ENCODE measurements around the gene FHIT. TPM values are rescaled to one million over a fixed set of nuclear protein-coding genes. Genes with fewer than 3 reads are reported as not detected.

The FHIT gene
- total and polyA plus RNA-seq, 10 of the 15 experiments (the other 5 are each of a cell fraction or from before 2014, with no cell fraction given), result 4.2 to 14.9 (median 9.4) TPM

DNA sequence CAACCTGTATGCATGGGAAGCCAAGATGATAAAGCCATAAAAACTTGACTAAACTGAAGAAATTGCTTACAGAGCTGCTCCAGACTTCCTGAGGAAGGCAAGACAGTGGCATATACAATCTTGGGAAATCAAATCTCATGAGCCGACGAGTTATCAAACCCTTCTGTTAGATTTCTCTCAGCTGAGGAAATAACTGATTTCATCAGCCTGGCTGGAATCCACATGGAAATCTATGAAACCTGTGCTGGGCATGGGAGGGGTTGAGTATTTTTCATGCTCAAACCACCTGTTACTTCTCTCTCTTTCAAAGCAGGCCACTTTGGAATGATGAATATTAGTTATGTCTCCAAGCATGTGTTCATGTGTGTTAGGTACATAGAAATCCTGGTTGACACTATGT, 727.7 kb downstream of the FHIT start (continued):
- TF ChIP-seq BHLHE40 (IDR thresholded peaks at IDR 0.05; ENCODE audit: borderline replicate concordance in 1 of 2, low read depth in 2 of 2, low read length in 1 of 2), result no peak

GRCh38 chr3:60517134-60517533, 734.1 kb downstream of the FHIT start:
- no peaks in the 10 kb centered on the region for H3K27me3 ChIP-seq (replicated peaks in 1 of 2; ENCODE audit: control insufficient read depth in 2 of 2, insufficient read depth in 2 of 2, low read length in 1 of 2)
- FAIRE-seq (no peak), ATAC-seq (no peak), DNase-seq (ENCODE audit: low read depth, low spot score) (no peak)
- 59% methylated on average over 3 of the region's 3 CpGs for WGBS (ENCODE audit: insufficient coverage, insufficient replicate concordance, low lambda C conversion rate, missing lambda C conversion rate)
- H3K27ac ChIP-seq (ENCODE audit: control insufficient read depth, insufficient read depth), result no peak overlapping the region
- no peaks in the 10 kb centered on the region for H4K20me1 ChIP-seq (ENCODE audit: control insufficient read depth, insufficient read depth)
- no peak overlapping the region for H2AFZ ChIP-seq (ENCODE audit: control insufficient read depth, low read depth, low read length)
- no peaks in the 10 kb centered on the region for H3K36me3 ChIP-seq (ENCODE audit: control insufficient read depth in 2 of 2, insufficient read depth in 2 of 2, low read length in 1 of 2)
- POLR2A ChIA-PET, result no interaction called here
- intact Hi-C loops (cut with micrococcal nuclease; ENCODE audit: unreplicated experiment), result no loop called here
- no peaks in the 10 kb centered on the region for H3K4me1 ChIP-seq (ENCODE audit: control insufficient read depth, insufficient read depth, low read length)
- H3K9ac ChIP-seq (ENCODE audit: control insufficient read depth, insufficient read depth, low read length), result no peak overlapping the region
- BruUV-seq (replicated peaks), result no TSS peak
- in situ Hi-C loops (cut with MboI), result no loop called here
- SMC1A ChIA-PET (ENCODE audit: uncharacterized antibody, unreplicated experiment), result interaction anchor here (1.3 to 1.8 kb wide), 2 partner anchors 11 to 13 kb away, joined by 3 to 4 read pairs; no protein-coding TSS in a partner anchor
- no peak overlapping the region for H3K4me3 ChIP-seq
- CTCF ChIA-PET, result no interaction called here
- RAD21 ChIA-PET (ENCODE audit: unreplicated experiment), result no interaction called here
- no peaks in the 10 kb centered on the region; the same call in 2 of the 3 replicates for H3K9me3 ChIP-seq (replicated peaks; ENCODE audit: control insufficient read depth, insufficient read depth, low read length)
- no peaks in the 10 kb centered on the region for H3K79me2 ChIP-seq (ENCODE audit: control insufficient read depth, insufficient read depth, low read length)
- H3K4me2 ChIP-seq (ENCODE audit: control insufficient read depth, insufficient read depth), result no peak overlapping the region
- TF ChIP-seq POU2F2 (IDR thresholded peaks at IDR 0.05; ENCODE audit: borderline replicate concordance, low read depth, low read length) (no peak), HDAC6 (IDR thresholded peaks at IDR 0.05; ENCODE audit: unreplicated experiment) (no peak), USF1 (IDR thresholded peaks at IDR 0.05; ENCODE audit: borderline replicate concordance, extremely low read length, insufficient read depth, low read depth, low read length) (no peak), MTA2 (IDR thresholded peaks at IDR 0.05; ENCODE audit: low read depth) (no peak), TARDBP (IDR thresholded peaks at IDR 0.05; ENCODE audit: borderline replicate concordance) (no peak), POLR2AphosphoS2 (IDR thresholded peaks at IDR 0.05; ENCODE audit: low read depth, low read length) (no peak), RFX5 (IDR thresholded peaks at IDR 0.05; ENCODE audit: low read depth, low read length) (no peak), E2F8 (IDR thresholded peaks at IDR 0.05; ENCODE audit: low read depth, partially characterized antibody) (no peak), EP300 (IDR thresholded peaks at IDR 0.05; ENCODE audit: borderline replicate concordance in 1 of 2, control insufficient read depth in 1 of 2, low read depth in 2 of 2, low read length in 2 of 2) (no peak), CBFB (IDR thresholded peaks at IDR 0.05; ENCODE audit: low read depth) (no peak), SUZ12 (IDR thresholded peaks at IDR 0.05; ENCODE audit: unreplicated experiment) (no peak), EGR1 (IDR thresholded peaks at IDR 0.05; ENCODE audit: borderline replicate concordance in 1 of 2, low read depth in 2 of 2, low read length in 2 of 2) (no peak), NRF1 (conservative IDR thresholded peaks at IDR 0.05; ENCODE audit: low read depth, low read length) (no peak), BCLAF1 (IDR thresholded peaks at IDR 0.05) (no peak), CBX3 (IDR thresholded peaks at IDR 0.05; ENCODE audit: borderline replicate concordance, low read depth) (no peak)
